HL-60 (cell line): Measurements from ENCODE around the gene GHSR.
A peak's percentile ranks its signal among the peaks of the same experiment; 100 is the strongest.

Source experiments
- DNase-seq, 2 experiments: peaks; one replicate each; pipeline ENCODE4 v3.0.0-alpha.2; 2010 to 2020; ENCODE audit warnings: low read depth in 1 of 2, low spot score in 1 of 2
- H3K27ac ChIP-seq: fragments of 250-450 bp; sonication (Bioruptor Pico); replicated peaks from 2 replicates; pipeline ENCODE4 v1.5.1; 2020; ENCODE audit warnings: mild to moderate bottlenecking, moderate library complexity
- H3K27me3 ChIP-seq: fragments of 250-450 bp; sonication (Bioruptor Pico); 2 replicates; pipeline ENCODE4 v1.5.1; 2021; ENCODE audit warnings: mild to moderate bottlenecking, moderate library complexity; ENCODE audit not compliant: insufficient read depth, poor library complexity, severe bottlenecking
- H3K4me3 ChIP-seq: replicated peaks from 2 replicates; pipeline ENCODE4 v1.5.1; 2011; ENCODE audit warnings: mild to moderate bottlenecking, control low read depth, low read length; ENCODE audit not compliant: insufficient read depth
- GABPA ChIP-seq: IDR thresholded peaks from 2 replicates; pipeline ENCODE4 v1.6.1; 2012; ENCODE audit warnings: low read depth
- POLR2AphosphoS5 ChIP-seq: IDR thresholded peaks from 2 replicates; pipeline ENCODE4 v1.6.1; 2012; ENCODE audit warnings: low read depth
- SPI1 ChIP-seq: IDR thresholded peaks from 2 replicates; pipeline ENCODE4 v1.6.1; 2012; ENCODE audit warnings: low read depth, mild to moderate bottlenecking, borderline replicate concordance
- TF ChIP-seq, protein P1 (sequence below): IDR thresholded peaks from one replicate; pipeline ENCODE4 v1.5.1; 2011; ENCODE audit warnings: low read length, control low read depth, inconsistent platforms; ENCODE audit not compliant: insufficient read depth
- TF ChIP-seq, protein P2 (sequence below): IDR thresholded peaks from 2 replicates; pipeline ENCODE4 v1.6.1; 2012; ENCODE audit warnings: low read depth; ENCODE audit not compliant: insufficient replicate concordance

GHSR gene

DNA sequence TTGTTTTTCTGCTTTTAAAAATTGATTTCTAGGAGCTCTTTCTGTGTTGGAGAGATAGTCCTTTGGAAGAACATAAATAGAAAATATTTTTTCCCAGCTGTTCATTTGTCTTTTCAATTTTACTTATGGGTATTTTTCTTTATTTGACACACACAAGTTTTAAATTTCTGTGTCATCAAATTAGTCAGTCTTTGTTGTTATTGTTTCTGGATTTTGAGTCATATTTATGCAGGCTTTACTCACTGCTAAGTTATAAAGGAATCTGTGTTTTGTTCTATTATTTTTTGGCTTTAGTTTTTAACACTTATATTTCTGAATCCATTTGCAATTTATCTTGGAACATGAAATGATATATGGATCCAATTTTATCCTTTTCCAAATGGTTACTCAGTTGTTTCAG lies 5.9 kb upstream of the GHSR start:
- Histone ChIP-seq H3K27me3 (peaks cover 12% of the 10 kb centered on the region), H3K27ac (no peak overlapping the region), H3K4me3 (no peak overlapping the region)
- no peak for DNase-seq
- TF ChIP-seq GABPA: no peak
- TF ChIP-seq, protein P1, sequence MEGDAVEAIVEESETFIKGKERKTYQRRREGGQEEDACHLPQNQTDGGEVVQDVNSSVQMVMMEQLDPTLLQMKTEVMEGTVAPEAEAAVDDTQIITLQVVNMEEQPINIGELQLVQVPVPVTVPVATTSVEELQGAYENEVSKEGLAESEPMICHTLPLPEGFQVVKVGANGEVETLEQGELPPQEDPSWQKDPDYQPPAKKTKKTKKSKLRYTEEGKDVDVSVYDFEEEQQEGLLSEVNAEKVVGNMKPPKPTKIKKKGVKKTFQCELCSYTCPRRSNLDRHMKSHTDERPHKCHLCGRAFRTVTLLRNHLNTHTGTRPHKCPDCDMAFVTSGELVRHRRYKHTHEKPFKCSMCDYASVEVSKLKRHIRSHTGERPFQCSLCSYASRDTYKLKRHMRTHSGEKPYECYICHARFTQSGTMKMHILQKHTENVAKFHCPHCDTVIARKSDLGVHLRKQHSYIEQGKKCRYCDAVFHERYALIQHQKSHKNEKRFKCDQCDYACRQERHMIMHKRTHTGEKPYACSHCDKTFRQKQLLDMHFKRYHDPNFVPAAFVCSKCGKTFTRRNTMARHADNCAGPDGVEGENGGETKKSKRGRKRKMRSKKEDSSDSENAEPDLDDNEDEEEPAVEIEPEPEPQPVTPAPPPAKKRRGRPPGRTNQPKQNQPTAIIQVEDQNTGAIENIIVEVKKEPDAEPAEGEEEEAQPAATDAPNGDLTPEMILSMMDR: no peak
- no peak for TF ChIP-seq POLR2AphosphoS5
- TF ChIP-seq, protein P2, sequence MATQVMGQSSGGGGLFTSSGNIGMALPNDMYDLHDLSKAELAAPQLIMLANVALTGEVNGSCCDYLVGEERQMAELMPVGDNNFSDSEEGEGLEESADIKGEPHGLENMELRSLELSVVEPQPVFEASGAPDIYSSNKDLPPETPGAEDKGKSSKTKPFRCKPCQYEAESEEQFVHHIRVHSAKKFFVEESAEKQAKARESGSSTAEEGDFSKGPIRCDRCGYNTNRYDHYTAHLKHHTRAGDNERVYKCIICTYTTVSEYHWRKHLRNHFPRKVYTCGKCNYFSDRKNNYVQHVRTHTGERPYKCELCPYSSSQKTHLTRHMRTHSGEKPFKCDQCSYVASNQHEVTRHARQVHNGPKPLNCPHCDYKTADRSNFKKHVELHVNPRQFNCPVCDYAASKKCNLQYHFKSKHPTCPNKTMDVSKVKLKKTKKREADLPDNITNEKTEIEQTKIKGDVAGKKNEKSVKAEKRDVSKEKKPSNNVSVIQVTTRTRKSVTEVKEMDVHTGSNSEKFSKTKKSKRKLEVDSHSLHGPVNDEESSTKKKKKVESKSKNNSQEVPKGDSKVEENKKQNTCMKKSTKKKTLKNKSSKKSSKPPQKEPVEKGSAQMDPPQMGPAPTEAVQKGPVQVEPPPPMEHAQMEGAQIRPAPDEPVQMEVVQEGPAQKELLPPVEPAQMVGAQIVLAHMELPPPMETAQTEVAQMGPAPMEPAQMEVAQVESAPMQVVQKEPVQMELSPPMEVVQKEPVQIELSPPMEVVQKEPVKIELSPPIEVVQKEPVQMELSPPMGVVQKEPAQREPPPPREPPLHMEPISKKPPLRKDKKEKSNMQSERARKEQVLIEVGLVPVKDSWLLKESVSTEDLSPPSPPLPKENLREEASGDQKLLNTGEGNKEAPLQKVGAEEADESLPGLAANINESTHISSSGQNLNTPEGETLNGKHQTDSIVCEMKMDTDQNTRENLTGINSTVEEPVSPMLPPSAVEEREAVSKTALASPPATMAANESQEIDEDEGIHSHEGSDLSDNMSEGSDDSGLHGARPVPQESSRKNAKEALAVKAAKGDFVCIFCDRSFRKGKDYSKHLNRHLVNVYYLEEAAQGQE: no peak
- no peak for TF ChIP-seq SPI1

DNA sequence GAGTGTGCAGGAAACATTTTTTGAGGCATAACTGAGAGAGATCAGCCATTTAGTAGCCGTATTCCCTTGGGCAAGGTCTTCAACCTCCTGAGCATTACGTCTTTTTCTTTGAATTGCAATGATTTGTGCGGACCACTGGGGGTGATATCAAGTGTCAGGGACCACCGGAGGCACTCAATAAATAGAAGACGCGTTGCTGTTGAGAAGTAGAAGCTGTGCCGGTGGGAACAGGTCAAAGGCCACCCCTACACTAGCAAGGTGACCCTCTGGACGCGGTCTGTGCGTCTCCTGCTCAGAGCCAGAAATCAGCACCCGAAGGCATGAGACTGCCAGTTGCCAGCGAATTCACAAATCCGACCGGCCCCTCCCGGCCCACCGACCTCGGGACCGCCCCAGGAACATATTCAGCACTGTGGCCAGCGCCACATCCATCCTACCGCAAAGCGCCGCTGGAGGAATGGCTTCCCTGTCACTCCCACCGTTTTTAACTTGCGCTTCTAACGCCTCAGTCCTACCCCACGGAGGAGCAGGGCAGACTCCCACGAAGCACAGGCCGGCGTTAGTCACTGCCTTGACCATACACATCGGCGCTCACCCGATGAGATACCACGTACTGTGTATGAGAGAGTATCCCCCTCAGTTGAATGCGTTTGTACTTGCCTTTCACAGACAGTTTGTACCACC lies 1.4 kb upstream of the GHSR start:
- peak in 1 of 2 experiments; percentile 6 for DNase-seq
- H3K27me3 ChIP-seq: peaks cover 33% of the 10 kb centered on the region
- no peak overlapping the region for H3K4me3 ChIP-seq
- H3K27ac ChIP-seq: no peak overlapping the region
- TF ChIP-seq, protein P2: peak; percentile 98
- no peak for TF ChIP-seq GABPA

DNA sequence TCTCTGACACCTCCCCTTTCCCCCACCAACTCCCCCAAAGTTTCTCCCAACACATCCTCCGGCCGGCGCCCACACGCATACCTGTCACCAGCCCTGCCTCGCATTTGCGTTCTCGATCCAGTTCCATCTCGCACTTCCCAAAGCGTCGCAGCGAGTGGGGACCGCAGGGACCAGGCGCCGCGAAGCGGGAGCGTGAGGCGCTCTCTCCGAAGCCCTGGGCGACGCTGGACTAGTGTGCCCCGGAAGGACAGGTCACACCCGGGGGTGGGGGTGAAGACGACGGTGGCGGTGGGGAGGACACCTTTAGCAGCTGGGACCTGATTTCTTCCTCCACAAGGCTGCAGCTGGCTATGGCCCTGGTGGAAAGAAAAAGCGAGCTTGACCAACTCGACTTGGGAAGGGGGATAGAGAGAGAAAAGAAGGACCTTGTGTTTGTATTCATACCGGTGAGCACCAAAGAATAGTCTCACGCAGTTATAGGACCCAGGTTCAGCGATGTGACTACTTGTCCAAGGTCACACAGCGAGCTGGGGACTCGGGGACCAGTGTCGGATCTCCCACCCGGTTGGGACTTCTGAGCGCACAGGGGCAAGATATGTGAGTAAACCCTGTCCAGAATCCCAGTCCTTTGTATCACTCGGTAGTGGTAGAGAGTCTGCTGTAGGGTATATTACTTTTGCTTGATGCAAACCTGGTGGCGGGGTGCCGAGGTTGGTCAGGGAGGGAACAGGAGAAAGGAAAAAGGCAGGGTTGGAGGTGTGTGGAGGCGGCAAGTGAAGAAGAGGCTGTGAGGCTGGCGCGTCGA lies 607 bp upstream of the GHSR start:
- Histone ChIP-seq H3K27ac (no peak overlapping the region), H3K27me3 (peaks cover 33% of the 10 kb centered on the region), H3K4me3 (no peak overlapping the region)
- no peak for DNase-seq
- TF ChIP-seq, protein P1: no peak
- TF ChIP-seq GABPA: no peak
- no peak for TF ChIP-seq SPI1
- TF ChIP-seq, protein P2: no peak
- TF ChIP-seq POLR2AphosphoS5: no peak
